Measurements from ENCODE around the gene FAM118A.
"Not testable (repeated sequence)": the region's sequence is repeated elsewhere in the genome, so short reads cannot be mapped to it uniquely, and the experiment has no call there.

The FAM118A gene

GRCh38 chr22:45281010-45281409 lies 28.7 kb upstream of the FAM118A start:
- no peak for DNase-seq (ENCODE audit: low read depth in 2 of 2)

GRCh38 chr22:45284705-45285262 lies 24.9 kb upstream of the FAM118A start, which contains the start of gene UPK3A:
Gene UPK3A (plus strand): TSS chr22:45284949. CDS start chr22:45285014, 65 bp downstream.
- peak; percentile 25 to 37 for DNase-seq (ENCODE audit: low read depth in 2 of 2)

GRCh38 chr22:45285263-45286058 lies 24.3 kb upstream of the FAM118A start:
- DNase-seq (ENCODE audit: low read depth in 2 of 2) = no peak

- no peak for DNase-seq (ENCODE audit: low read depth in 2 of 2)
Measured at GRCh38 chr22:45286854-45287551, 22.7 kb upstream of the FAM118A start.

- DNase-seq (ENCODE audit: low read depth in 2 of 2) = no peak
Measured at GRCh38 chr22:45290410-45290936, 19.3 kb upstream of the FAM118A start.

- DNase-seq (ENCODE audit: low read depth in 2 of 2) = no peak
Measured at GRCh38 chr22:45291061-45291930, 18.4 kb upstream of the FAM118A start.

GRCh38 chr22:45291931-45292290 lies 17.8 kb upstream of the FAM118A start:
- no peak for DNase-seq (ENCODE audit: low read depth in 2 of 2)

GRCh38 chr22:45292731-45293442 lies 16.8 kb upstream of the FAM118A start:
- DNase-seq (ENCODE audit: low read depth in 2 of 2) = no peak

- DNase-seq (ENCODE audit: low read depth in 2 of 2) = no peak
Measured at GRCh38 chr22:45294030-45294429, 15.7 kb upstream of the FAM118A start.

- DNase-seq (ENCODE audit: low read depth in 2 of 2) = not testable (repeated sequence)
Measured at GRCh38 chr22:45295004-45295403, 14.7 kb upstream of the FAM118A start.

- no peak for DNase-seq (ENCODE audit: low read depth in 2 of 2)
Measured at GRCh38 chr22:45295492-45295891, 14.2 kb upstream of the FAM118A start.

GRCh38 chr22:45296628-45297297 lies 13.0 kb upstream of the FAM118A start:
- DNase-seq (ENCODE audit: low read depth in 2 of 2) = no peak

- no peak for DNase-seq (ENCODE audit: low read depth in 2 of 2)
Measured at GRCh38 chr22:45298934-45299505, 10.7 kb upstream of the FAM118A start.

- DNase-seq (ENCODE audit: low read depth in 2 of 2) = no peak
Measured at GRCh38 chr22:45302751-45303150, 7.0 kb upstream of the FAM118A start.

- DNase-seq (ENCODE audit: low read depth in 2 of 2) = no peak
Measured at GRCh38 chr22:45303181-45303580, 6.6 kb upstream of the FAM118A start.

- DNase-seq (ENCODE audit: low read depth in 2 of 2) = no peak
Measured at GRCh38 chr22:45304971-45305370, 4.8 kb upstream of the FAM118A start.

GRCh38 chr22:45305456-45306075 lies 4.2 kb upstream of the FAM118A start:
- DNase-seq (ENCODE audit: low read depth in 2 of 2) = no peak

GRCh38 chr22:45306139-45306538 lies 3.6 kb upstream of the FAM118A start:
- DNase-seq (ENCODE audit: low read depth in 2 of 2) = no peak

- DNase-seq (ENCODE audit: low read depth in 2 of 2) = no peak
Measured at GRCh38 chr22:45308391-45308956, 1.3 kb upstream of the FAM118A start.

Data from stimulated activated CD8-positive, alpha-beta memory T cell treated with anti-CD3 and anti-CD28 coated beads, Interleukin-15, amount 100 ng/mL, for 48 hours (primary cell).